ENCODE measurements around the gene RELN. TPM values are rescaled to one million over a fixed set of nuclear protein-coding genes. Genes with fewer than 3 reads are reported as not detected.

Gene RELN
- total RNA-seq, 4 donors from 2014 or later: 2.5 to 10.1 (median 6.5) TPM

DNA sequence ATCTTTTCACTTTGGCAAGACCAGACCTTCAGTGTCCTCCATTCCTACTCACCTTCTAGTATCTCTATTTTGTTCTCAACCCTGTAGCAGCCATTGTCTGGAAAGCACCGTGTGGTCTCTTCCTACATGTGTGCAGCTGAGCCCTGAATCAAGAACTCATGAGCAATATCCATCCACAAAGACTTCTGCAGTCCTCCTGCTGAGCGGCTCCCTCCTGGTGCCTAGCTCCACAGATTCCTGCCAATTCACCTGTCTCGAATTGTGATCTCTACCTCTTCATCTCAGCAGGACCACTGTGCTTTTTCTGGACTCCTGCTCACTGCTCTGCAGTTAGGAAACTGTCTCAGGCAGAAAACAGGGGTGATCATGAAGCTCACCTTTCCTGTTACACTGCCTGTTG is 118.8 kb downstream of the RELN start:
- Histone ChIP-seq H3K9me3 (no peaks in the 10 kb centered on the region), H3K27me3 (no peaks in the 10 kb centered on the region), H3K4me1 (no peaks in the 10 kb centered on the region), H3K36me3 (no peaks in the 10 kb centered on the region), H3K4me3 (no peak overlapping the region), H3K27ac (replicated peaks in 1 of 4) (no peak overlapping the region)
- DNase-seq (ENCODE audit: extremely low spot score): no peak
- WGBS: 78% methylated on average over 3 of the region's 3 CpGs
- intact Hi-C loops (cut with DNase I): no loop called here
- no peak for TF ChIP-seq POLR2AphosphoS5 (IDR thresholded peaks at IDR 0.05)

DNA sequence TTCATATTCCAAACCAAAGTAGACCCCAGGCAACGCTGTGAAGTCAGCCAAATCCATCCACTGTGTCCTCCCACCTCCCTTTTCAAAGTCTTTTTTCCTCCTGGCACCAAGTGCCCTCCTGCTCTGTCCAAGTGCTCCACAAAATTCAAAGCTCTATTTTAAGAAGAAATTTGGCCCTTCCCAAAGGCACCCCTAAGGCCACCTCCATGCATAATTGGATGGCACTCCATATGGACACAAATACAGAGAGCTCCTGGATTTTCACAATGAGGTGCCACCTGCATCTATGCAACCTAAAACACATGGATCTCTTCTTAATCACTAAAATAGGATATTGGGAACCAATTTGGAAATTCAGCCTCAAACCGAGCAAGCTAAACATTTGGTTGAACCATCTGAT is 121.6 kb downstream of the RELN start:
- no peaks in the 10 kb centered on the region for H3K9me3 ChIP-seq
- H3K4me3 ChIP-seq: no peak overlapping the region
- intact Hi-C loops (cut with DNase I): no loop called here
- H3K36me3 ChIP-seq: no peaks in the 10 kb centered on the region
- no peaks in the 10 kb centered on the region for H3K4me1 ChIP-seq
- WGBS: 83% methylated on average over 2 of the region's 2 CpGs
- DNase-seq (ENCODE audit: extremely low spot score): no peak
- TF ChIP-seq EP300 (IDR thresholded peaks at IDR 0.05): no peak
- TF ChIP-seq, protein P1, sequence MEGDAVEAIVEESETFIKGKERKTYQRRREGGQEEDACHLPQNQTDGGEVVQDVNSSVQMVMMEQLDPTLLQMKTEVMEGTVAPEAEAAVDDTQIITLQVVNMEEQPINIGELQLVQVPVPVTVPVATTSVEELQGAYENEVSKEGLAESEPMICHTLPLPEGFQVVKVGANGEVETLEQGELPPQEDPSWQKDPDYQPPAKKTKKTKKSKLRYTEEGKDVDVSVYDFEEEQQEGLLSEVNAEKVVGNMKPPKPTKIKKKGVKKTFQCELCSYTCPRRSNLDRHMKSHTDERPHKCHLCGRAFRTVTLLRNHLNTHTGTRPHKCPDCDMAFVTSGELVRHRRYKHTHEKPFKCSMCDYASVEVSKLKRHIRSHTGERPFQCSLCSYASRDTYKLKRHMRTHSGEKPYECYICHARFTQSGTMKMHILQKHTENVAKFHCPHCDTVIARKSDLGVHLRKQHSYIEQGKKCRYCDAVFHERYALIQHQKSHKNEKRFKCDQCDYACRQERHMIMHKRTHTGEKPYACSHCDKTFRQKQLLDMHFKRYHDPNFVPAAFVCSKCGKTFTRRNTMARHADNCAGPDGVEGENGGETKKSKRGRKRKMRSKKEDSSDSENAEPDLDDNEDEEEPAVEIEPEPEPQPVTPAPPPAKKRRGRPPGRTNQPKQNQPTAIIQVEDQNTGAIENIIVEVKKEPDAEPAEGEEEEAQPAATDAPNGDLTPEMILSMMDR (IDR thresholded peaks at IDR 0.05): no peak
- TF ChIP-seq POLR2A (IDR thresholded peaks at IDR 0.05; ENCODE audit: low read depth): no peak
- no peak for TF ChIP-seq POLR2AphosphoS5 (IDR thresholded peaks at IDR 0.05)
- H3K27ac ChIP-seq (replicated peaks in 1 of 4): no peak overlapping the region
- no peaks in the 10 kb centered on the region for H3K27me3 ChIP-seq

DNA sequence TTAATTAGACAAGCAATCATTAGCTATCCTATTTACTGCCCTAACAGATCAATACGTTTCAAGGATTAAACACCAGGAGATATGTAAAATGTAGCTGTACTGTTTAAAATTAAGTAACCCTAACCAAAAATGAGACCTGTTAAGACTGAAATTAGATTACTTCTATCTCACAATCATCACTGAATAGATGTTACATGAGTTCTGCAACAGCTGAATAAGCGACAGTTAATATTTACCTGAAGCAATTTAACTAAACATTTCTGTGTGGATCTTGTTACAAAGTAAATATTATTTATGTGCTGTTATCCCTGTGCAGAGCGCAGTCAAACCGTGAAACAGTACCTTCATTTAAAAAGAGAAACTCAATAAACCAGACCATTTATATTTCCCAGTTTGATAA is 122.5 kb downstream of the RELN start:
- 72% methylated on average over 4 of the region's 4 CpGs for WGBS
- no peaks in the 10 kb centered on the region for H3K36me3 ChIP-seq
- intact Hi-C loops (cut with DNase I): no loop called here
- no peaks in the 10 kb centered on the region for H3K9me3 ChIP-seq
- DNase-seq (ENCODE audit: extremely low spot score): no peak
- H3K4me1 ChIP-seq: no peaks in the 10 kb centered on the region
- H3K27ac ChIP-seq (replicated peaks in 1 of 4): no peak overlapping the region
- no peak overlapping the region for H3K4me3 ChIP-seq
- no peaks in the 10 kb centered on the region for H3K27me3 ChIP-seq
- TF ChIP-seq POLR2A (IDR thresholded peaks at IDR 0.05; ENCODE audit: low read depth): no peak
- no peak for TF ChIP-seq POLR2AphosphoS5 (IDR thresholded peaks at IDR 0.05)
- TF ChIP-seq EP300 (IDR thresholded peaks at IDR 0.05): no peak
- TF ChIP-seq, protein P1 (IDR thresholded peaks at IDR 0.05): no peak

DNA sequence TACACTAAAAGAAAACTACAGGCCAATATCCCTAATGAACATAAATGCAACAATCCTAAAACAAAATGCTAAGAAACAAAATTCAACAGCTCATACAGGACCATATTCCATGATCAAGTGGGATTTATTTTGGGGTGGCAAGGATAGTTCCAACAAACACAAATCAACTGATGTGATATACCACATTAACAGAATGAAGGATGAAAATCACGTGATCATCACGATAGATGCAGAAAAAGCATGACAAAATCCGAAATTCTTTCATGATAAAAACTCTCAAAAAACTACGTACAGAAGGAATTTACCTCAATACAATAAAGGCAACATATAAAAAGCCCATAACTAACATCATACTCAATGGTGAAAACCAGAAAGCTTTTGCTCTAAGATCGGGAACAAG is 124.0 kb downstream of the RELN start:
- WGBS: 87% methylated on average over 5 of the region's 5 CpGs
- H3K9me3 ChIP-seq: no peaks in the 10 kb centered on the region
- no peak overlapping the region for H3K27ac ChIP-seq (replicated peaks in 1 of 4)
- TF ChIP-seq EP300 (IDR thresholded peaks at IDR 0.05) (no peak), POLR2A (IDR thresholded peaks at IDR 0.05; ENCODE audit: low read depth) (no peak), POLR2AphosphoS5 (IDR thresholded peaks at IDR 0.05) (no peak)
- TF ChIP-seq, protein P1 (IDR thresholded peaks at IDR 0.05): no peak
- no peaks in the 10 kb centered on the region for H3K27me3 ChIP-seq
- H3K4me3 ChIP-seq: no peak overlapping the region
- no peaks in the 10 kb centered on the region for H3K36me3 ChIP-seq
- DNase-seq (ENCODE audit: extremely low spot score): no peak
- H3K4me1 ChIP-seq: no peaks in the 10 kb centered on the region
- intact Hi-C loops (cut with DNase I): no loop called here

DNA sequence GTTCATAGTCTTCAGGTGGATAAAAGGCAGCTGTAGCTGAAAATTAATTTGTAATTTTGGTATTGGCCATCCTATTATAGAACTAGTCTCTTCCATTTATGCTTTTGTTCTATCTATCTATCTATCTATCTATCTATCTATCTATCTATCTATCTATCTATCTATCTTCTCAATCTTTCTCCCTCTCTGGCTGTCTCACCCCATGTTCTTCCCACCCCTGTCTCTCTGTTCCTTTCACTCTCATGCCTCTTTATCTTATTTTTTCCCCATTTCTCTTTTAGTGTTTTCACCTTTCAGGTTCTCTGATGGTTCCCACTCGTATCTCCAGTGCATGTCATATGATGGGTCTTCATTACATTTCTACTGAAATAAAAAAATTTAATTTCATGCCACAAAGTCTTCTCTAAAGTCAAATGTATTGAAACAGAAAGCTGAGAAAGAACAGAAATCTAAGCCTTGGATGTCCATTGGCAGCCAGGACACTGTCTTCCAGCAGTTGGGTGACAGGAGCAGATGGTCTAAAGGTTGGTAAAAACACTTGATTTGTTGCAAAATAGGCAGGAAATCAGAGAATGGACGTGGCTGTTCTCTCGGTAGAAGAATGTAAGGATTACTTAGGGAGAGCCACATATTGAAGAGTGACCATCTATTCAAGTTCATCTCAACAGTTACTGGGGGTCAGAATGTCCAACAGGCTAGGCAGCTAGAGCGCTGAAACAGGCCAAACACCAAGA is 127.0 kb downstream of the RELN start:
- no peaks in the 10 kb centered on the region for H3K4me1 ChIP-seq
- intact Hi-C loops (cut with DNase I): no loop called here
- H3K9me3 ChIP-seq: no peaks in the 10 kb centered on the region
- no peaks in the 10 kb centered on the region for H3K36me3 ChIP-seq
- WGBS: 61% methylated on average over 4 of the region's 4 CpGs
- H3K27me3 ChIP-seq: no peaks in the 10 kb centered on the region
- no peak for TF ChIP-seq POLR2A (IDR thresholded peaks at IDR 0.05; ENCODE audit: low read depth)
- TF ChIP-seq EP300 (IDR thresholded peaks at IDR 0.05): no peak
- TF ChIP-seq, protein P1 (IDR thresholded peaks at IDR 0.05): no peak
- no peak for TF ChIP-seq POLR2AphosphoS5 (IDR thresholded peaks at IDR 0.05)
- DNase-seq (ENCODE audit: extremely low spot score): no peak
- no peak overlapping the region for H3K27ac ChIP-seq (replicated peaks in 1 of 4)
- H3K4me3 ChIP-seq: no peak overlapping the region
